Kidney epithelial cell (primary cell): ENCODE measurements around the gene SLC6A14. TPM values are rescaled to one million over a fixed set of nuclear protein-coding genes. Genes with fewer than 3 reads are reported as not detected.

Experiments used
- DNase-seq: peaks from one replicate; pipeline ENCODE4 v3.0.0-alpha.2; 2010; ENCODE audit warnings: low read depth
- H3K27me3 ChIP-seq: 2 replicates; pipeline ENCODE4 v1.6.0; 2011; ENCODE audit warnings: low read length; ENCODE audit not compliant: control insufficient read depth, insufficient read depth
- H3K36me3 ChIP-seq: 2 replicates; pipeline ENCODE4 v1.5.1; 2011; ENCODE audit warnings: low read length; ENCODE audit not compliant: control insufficient read depth, insufficient read depth
- H3K4me3 ChIP-seq: 2 replicates; pipeline ENCODE4 v1.5.1; 2011; ENCODE audit warnings: low read depth, mild to moderate bottlenecking, control low read depth, low read length
- CTCF ChIP-seq: IDR thresholded peaks from 2 replicates; pipeline ENCODE4 v1.5.1; 2011; ENCODE audit warnings: mild to moderate bottlenecking, moderate library complexity, low read length, control low read depth, inconsistent platforms; ENCODE audit not compliant: insufficient read depth, poor library complexity, severe bottlenecking
- total RNA-seq: library from RNA; depleted of rRNA; stranded (reverse); fragments of >200 nt; gene quantifications from 2 replicates; pipeline ENCODE4 v1.2.3, GENCODE V29; 2015

Gene SLC6A14
- total RNA-seq, 1 donor from 2014 or later: 0.13 TPM

- TF ChIP-seq CTCF: no peak
- H3K27me3 ChIP-seq: no peaks in the 10 kb centered on the region
- DNase-seq: no peak
- no peak overlapping the region for H3K4me3 ChIP-seq
- H3K36me3 ChIP-seq: no peaks in the 10 kb centered on the region
Measured at GRCh38 chrX:116417214-116417613, 19.2 kb upstream of the SLC6A14 start.

- TF ChIP-seq CTCF: no peak
- Histone ChIP-seq H3K4me3 (no peak overlapping the region), H3K36me3 (no peaks in the 10 kb centered on the region), H3K27me3 (no peaks in the 10 kb centered on the region)
- no peak for DNase-seq
Measured at GRCh38 chrX:116417968-116418367, 18.4 kb upstream of the SLC6A14 start.

- H3K27me3 ChIP-seq: no peaks in the 10 kb centered on the region
- H3K4me3 ChIP-seq: no peak overlapping the region
- DNase-seq: no peak
- H3K36me3 ChIP-seq: no peaks in the 10 kb centered on the region
- TF ChIP-seq CTCF: no peak
Measured at GRCh38 chrX:116427978-116428377, 8.4 kb upstream of the SLC6A14 start.

- Histone ChIP-seq H3K36me3 (no peaks in the 10 kb centered on the region), H3K4me3 (no peak overlapping the region), H3K27me3 (peaks cover 2% of the 10 kb centered on the region)
- no peak for DNase-seq
- no peak for TF ChIP-seq CTCF
Measured at GRCh38 chrX:116435597-116435996, 809 bp upstream of the SLC6A14 start.

GRCh38 chrX:116449156-116449555, 12.8 kb downstream of the SLC6A14 start:
- TF ChIP-seq CTCF: no peak
- DNase-seq: no peak
- H3K27me3 ChIP-seq: no peaks in the 10 kb centered on the region

GRCh38 chrX:116462822-116463221, 26.4 kb downstream of the SLC6A14 start, which contains the start of gene CT83:
TSS of gene CT83 (minus strand) at chrX:116462976. CDS start at chrX:116462856, 120 bp downstream.
- Histone ChIP-seq H3K4me3 (no peak within 1 kb of the TSS), H3K36me3 (no peaks in the 10 kb centered on the region), H3K27me3 (no peaks in the 10 kb centered on the region)
- DNase-seq: no peak
- TF ChIP-seq CTCF: no peak

More at GRCh38 chrX:116449156-116449555, 12.8 kb downstream of the SLC6A14 start:
- H3K4me3 ChIP-seq: no peak overlapping the region
- no peaks in the 10 kb centered on the region for H3K36me3 ChIP-seq
